HG03520 (cell line): ENCODE data around the gene BUD13.

Experiments used
- ATAC-seq: cut with Tn5 transposase; IDR thresholded peaks from one replicate; pipeline ENCODE4 v1.9.1; 2021; ENCODE audit warnings: mild to moderate bottlenecking, moderate library complexity; ENCODE audit not compliant: unreplicated experiment

The BUD13 gene

GRCh38 chr11:116792869-116793771, 20.3 kb upstream of the BUD13 start:
- no peak for ATAC-seq

- ATAC-seq = no peak
These were observed 19.5 kb upstream of the BUD13 start for GRCh38 chr11:116792144-116792868.

- no peak for ATAC-seq
These were observed 19.0 kb upstream of the BUD13 start, which contains the start of gene APOA5 for GRCh38 chr11:116791813-116792143. APOA5 (minus strand) TSS chr11:116791879; CDS start chr11:116791860, 19 bp downstream.

- no peak for ATAC-seq
These were observed 18.4 kb upstream of the BUD13 start for GRCh38 chr11:116791002-116791812.

DNA sequence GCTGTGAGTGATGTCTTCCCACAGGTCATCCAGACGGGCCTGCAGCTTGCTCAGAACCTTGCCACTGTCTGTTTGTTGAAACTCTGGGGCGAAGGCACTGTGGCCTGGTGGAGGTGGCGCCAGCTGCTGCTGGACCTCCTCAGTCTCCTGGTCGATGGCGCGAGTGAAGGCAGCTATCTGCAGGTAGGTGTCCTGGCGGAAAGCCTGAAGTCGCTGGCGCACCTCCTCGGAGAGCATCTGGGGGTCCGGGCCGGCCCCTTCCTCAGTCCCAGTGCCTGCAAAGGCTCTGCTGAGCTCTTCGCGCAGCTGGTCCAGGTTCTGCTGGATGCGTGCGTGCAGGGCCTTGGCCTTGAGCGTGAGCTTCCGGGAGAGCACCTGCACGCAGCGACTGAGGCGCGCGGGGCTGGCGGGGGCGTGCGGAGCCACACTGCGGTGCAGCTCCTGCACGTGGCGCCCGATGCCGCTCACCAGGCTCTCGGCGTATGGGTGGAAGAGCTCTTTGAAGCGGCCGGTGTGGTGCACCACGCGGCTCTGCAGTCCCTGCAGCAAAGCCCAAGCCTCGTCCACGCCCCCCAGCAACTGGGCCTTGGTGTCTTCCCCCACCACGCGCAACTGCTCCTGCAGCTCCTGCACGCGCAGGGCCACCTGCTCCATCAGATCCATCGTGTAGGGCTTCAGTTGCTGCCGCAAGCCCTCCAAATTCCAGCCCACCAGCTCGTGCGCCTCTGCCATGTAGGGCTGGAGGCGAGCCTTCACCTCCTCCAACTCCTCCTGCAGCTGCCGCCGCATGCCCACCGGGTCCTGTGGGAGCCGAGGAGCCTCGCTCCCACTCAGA, 17.6 kb upstream of the BUD13 start:
- no peak for ATAC-seq

GRCh38 chr11:116788975-116789374, 16.2 kb upstream of the BUD13 start:
- ATAC-seq = no peak

DNA sequence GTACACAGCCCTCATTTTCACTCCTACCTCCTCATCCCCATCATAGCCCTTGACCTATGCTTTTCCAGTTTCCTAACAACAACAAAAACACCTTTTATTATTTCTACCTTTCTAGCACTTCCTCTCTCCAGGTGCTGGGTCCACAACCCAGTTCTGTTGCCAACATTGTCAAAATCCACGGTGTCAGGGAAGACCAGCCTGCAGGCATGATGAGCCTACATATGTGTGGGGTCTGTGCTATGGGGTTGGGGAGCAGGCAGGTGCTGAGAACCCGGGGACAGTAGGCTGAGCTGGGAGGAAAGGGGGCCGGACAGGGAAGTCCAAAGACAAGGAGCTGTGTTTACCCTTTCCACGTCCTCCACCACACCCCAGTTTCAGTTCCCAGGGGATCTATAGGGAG, 15.7 kb upstream of the BUD13 start:
- no peak for ATAC-seq

DNA sequence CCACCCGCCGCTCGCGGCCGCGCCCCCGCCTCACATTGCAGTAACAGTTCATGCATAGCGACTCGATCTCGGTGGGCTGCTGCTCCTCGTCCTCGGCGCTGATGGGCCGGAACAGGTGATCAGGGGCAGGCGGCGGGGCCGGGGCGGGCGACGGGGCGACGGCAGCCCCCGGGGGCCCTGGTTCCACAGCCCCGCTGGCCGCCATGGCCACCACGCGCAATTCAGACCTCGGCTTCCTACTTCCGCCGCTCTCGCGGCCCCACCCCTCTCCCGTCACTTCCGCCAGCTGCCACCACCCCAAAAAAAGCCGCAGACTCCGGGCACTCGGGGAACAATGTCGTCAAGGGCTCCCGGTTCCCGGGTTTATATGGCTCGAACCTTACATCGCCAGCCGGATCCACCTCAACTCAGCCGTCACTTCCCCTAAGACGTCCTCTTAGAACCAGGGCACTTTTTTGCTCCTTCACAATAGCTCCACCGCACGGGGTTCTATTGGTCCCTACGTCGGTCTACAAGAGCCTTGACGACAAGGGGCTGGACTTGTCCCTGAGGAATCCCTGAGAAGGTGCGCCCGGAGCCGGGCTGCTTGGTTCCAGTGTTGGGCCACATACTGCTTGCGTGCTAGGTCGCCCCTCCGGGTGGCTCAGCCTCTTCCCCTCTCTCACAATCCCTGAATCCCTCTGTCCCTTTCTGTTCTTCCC, 15.1 kb upstream of the BUD13 start, which contains the start of gene ZPR1:
TSS of gene ZPR1 (minus strand) at position 238 of the 701 bp plus-strand sequence. CDS start at position 205, 33 bp downstream.
- ATAC-seq = peak; percentile 71

- ATAC-seq = no peak
These were observed 14.6 kb upstream of the BUD13 start for GRCh38 chr11:116787436-116787785.

DNA sequence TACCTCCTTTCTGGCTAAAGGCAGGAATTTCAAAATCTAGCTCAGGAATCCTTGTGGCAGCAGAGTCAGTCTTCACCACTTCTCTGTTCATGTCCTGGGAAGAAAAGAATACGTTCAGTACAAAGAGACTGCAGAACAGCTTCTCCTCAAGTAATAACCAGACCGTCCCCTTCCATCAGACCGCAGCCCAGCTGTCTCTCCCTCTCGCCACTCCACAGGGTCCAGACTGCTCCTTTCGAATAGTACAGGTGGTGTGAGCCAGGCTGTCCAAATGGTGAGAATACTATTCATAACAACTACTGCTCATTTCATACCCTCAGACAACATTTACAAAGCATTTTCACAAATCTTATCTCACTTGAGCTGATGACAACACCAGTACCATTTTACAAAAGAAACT, 14.2 kb upstream of the BUD13 start:
- ATAC-seq = no peak

DNA sequence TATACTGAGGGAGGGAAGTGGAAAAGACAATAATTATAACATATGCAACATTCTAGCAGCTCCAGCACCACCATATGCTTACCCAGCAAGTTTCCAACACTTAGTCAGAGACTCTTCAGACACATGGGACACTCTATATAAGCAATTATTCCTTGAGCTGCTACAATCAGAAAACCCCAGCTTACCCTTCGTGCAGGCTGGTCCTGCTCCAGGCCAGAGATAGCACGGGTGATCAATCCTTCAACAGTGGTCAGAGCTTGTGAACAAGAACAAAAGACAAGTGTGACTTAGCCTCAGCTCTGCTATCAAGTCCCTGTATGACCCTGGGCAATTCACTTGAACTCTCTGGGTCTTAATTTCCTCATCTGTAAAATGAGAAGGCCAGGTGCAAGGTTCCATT, 13.5 kb upstream of the BUD13 start:
- ATAC-seq = no peak

GRCh38 chr11:116782728-116783127, 9.9 kb upstream of the BUD13 start:
- no peak for ATAC-seq

DNA sequence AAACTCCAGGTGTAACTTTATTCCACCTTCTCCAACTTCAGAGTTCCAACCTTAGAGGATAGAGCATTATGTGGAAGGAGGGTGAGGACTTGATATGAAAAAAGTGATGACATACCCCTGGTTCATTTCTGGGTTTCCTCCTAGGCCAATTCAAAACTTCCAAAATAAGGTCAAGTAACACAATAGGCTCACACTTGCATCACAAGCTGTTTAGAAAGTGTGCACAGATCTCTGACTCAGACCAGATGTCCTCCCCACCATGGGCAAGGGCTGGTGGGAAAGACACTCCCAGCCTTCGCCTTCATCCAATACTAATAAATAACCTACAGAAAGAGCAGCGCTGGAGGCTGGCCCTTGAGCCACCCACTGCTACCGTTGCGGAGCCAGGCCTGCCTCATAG, 5.8 kb upstream of the BUD13 start:
- no peak for ATAC-seq

- ATAC-seq = no peak
These were observed 4.3 kb upstream of the BUD13 start for GRCh38 chr11:116777056-116777455.

- ATAC-seq = no peak
These were observed 3.8 kb upstream of the BUD13 start for GRCh38 chr11:116776522-116776984.

- ATAC-seq = no peak
These were observed 3.2 kb upstream of the BUD13 start for GRCh38 chr11:116775975-116776374.

DNA sequence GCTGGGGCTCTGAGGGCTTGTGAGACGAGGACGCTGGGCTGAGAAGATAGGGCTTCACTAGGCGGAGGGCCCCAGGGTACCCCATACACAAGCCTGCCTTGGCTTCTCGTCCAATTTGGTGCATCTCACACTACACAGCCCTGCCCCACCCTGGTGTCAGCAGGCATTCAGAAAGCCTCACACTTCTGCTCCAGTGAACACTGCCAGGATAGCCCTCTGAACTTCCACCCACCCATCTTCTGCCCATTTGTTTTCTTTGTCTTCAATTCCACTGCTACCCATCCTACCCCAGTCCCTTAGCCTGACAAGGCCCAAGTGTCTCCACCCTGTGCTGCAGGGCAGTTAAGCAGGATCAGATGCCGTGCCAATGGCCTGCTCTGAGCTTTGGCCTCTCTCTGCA, 1.9 kb upstream of the BUD13 start:
- ATAC-seq = no peak

DNA sequence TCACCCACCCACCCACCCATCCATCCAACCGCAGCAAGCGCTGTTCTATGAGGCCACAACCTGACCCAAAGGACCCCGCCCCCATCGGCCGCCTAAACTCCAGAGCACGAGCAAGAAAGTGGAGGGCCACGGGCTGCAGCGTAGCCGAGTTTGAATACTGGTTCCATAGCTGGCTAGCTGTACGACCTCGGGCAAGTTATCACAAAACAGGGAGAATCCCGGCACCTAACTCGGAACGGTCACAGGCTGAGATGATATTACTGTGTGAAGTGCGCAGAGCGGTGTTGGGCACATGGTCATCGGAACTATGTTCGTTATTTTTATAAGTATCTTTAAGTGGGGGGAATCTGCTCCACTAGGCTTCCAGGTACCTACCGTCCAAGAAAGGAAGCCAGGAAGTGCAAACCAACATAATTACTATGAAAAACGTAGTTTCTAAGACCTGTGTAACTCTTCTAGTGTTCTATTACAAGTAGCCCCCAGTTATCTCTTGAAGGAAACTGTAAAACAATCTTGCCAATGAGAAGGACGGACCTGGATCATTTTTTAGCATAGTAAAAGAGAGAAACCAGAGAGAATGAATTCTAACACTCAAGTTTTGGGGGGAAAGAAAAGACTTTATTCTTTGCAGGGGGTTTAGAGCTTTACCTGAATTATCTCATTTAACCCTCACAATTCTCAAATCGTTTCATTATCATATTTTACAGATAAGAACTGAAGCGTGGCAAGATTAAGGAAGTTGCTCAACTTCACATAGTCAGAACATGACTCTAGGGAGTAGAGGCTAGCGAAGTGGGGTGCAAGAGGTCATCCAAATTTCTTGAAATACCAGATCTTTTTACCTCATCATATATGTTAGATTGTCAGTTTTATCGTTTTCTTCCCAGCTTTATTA, 663 bp upstream of the BUD13 start:
- peak; percentile 5 for ATAC-seq

DNA sequence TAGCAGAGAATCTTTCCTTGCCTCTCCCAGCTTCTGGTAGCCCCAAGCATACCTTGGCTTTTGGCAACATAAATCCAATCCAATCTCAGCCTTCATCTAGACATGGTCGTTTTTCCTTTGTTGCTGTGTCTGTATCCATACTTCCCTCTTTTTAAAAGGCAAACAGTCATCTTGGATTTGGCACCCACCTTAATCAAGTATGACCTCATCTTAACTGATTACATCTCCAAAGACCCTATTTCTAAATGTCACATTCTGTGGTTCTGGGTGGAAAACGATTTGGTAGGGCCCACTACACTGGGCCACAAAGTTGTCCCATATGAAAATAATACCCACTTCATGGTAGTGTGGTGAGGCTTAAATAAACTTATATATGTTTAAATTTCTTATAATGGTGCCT, 852 bp downstream of the BUD13 start:
- no peak for ATAC-seq
